CD4-positive, alpha-beta T cell (primary cell): ENCODE measurements around the gene TTC21A. TPM values are rescaled to one million over a fixed set of nuclear protein-coding genes. Genes with fewer than 3 reads are reported as not detected.
"Not testable (repeated sequence)": the region's sequence is repeated elsewhere in the genome, so short reads cannot be mapped to it uniquely, and the experiment has no call there.

Experiments used
- ATAC-seq: fragments of 200-7000 bp; cut with Tn5 transposase; one replicate; pipeline ENCODE4 v1.10.0; 2022; ENCODE audit warnings: mild to moderate bottlenecking; ENCODE audit not compliant: poor library complexity
- CTCF ChIA-PET: fragments of 350-600 bp; sonication (Branson Sonifier 250); formaldehyde crosslinking; loops from one replicate; lab custom pipeline; 2021; ENCODE audit warnings: antibody characterized with exemption, inconsistent platforms; lab: Charles Lee
- POLR2A ChIA-PET: fragments of 350-600 bp; sonication (Branson Sonifier 250); formaldehyde crosslinking; loops from one replicate; lab custom pipeline; 2021; ENCODE audit warnings: antibody characterized with exemption, inconsistent platforms; lab: Charles Lee
- DNase-seq, 14 experiments: peaks; one replicate each; pipeline ENCODE4 v3.0.0-alpha.2; 2013 to 2020; ENCODE audit warnings: mixed read lengths in 2 of 14
- H3K27ac ChIP-seq, 2 donors: one replicate each; pipeline versions ENCODE4 v1.5.1 to v1.7.0; 2013; ENCODE audit warnings: low read length in 2 of 2, low read depth in 1 of 2, mild to moderate bottlenecking in 1 of 2
- H3K27me3 ChIP-seq, 2 experiments: 1 replicate in 1 of 2; 2 replicates in 1 of 2; pipeline versions ENCODE4 v1.6.1 to v1.7.0; 2013; ENCODE audit warnings: low read length in 2 of 2, control low read depth in 1 of 2, mild to moderate bottlenecking in 1 of 2, moderate library complexity in 1 of 2; ENCODE audit not compliant: insufficient read depth in 2 of 2, control insufficient read depth in 1 of 2
- H3K36me3 ChIP-seq: one replicate; pipeline ENCODE4 v1.6.1; 2013; ENCODE audit warnings: low read length, control low read depth; ENCODE audit not compliant: insufficient read depth
- H3K4me1 ChIP-seq: one replicate; pipeline ENCODE4 v1.6.1; 2013; ENCODE audit warnings: low read length, control low read depth; ENCODE audit not compliant: insufficient read depth
- H3K4me3 ChIP-seq: one replicate; pipeline ENCODE4 v1.5.1; 2013; ENCODE audit warnings: mild to moderate bottlenecking, low read length, moderate library complexity
- H3K9me3 ChIP-seq, 2 experiments: 1 replicate in 1 of 2; 2 replicates in 1 of 2; pipeline versions ENCODE4 v1.6.1 to v1.7.0; 2013; ENCODE audit warnings: low read length in 2 of 2, mild to moderate bottlenecking in 2 of 2, control low read depth in 1 of 2, moderate library complexity in 1 of 2; ENCODE audit not compliant: control insufficient read depth in 1 of 2, insufficient read depth in 1 of 2
- H3K27ac Mint-ChIP-seq: one replicate; pipeline ENCODE4 v1.8.0; 2020; ENCODE audit warnings: mixed read lengths
- H3K27me3 Mint-ChIP-seq: one replicate; pipeline ENCODE4 v1.8.0; 2021; ENCODE audit warnings: mixed read lengths
- H3K36me3 Mint-ChIP-seq: one replicate; pipeline ENCODE4 v1.8.0; 2021; ENCODE audit warnings: low read depth, mixed read lengths
- H3K4me1 Mint-ChIP-seq: one replicate; pipeline ENCODE4 v1.8.0; 2021; ENCODE audit warnings: low read depth, mixed read lengths
- H3K4me3 Mint-ChIP-seq: one replicate; pipeline ENCODE4 v1.8.0; 2020; ENCODE audit warnings: mild to moderate bottlenecking, mixed read lengths
- H3K9me3 Mint-ChIP-seq: one replicate; pipeline ENCODE4 v1.8.0; 2020; ENCODE audit warnings: mixed read lengths
- CTCF ChIP-seq: fragments of 200-600 bp; IDR thresholded peaks from one replicate; pipeline ENCODE4 v1.8.0; 2022; ENCODE audit warnings: antibody characterized with exemption, mild to moderate bottlenecking
- intact Hi-C, 2 experiments: fragments of 100-400 bp; cut with DNase I in 1 of 2; cut with micrococcal nuclease in 1 of 2; formaldehyde crosslinking; loops; one replicate each; pipeline versions ENCODE4 v1.15.1 to v1.9.0; 2023 to 2025; cut with DNase I, micrococcal nuclease
- polyA plus RNA-seq, 2 donors: library from polyadenylated mRNA; unstranded; fragments of 120-200 nt; gene quantifications; one replicate each; pipeline ENCODE4 v1.2.1, GENCODE V29; 2013
- total RNA-seq, 174 experiments: library from RNA in 2 of 174; stranded (reverse) in 2 of 174; gene quantifications; one replicate each; pipeline ENCODE4 v1.2.3 and lab custom pipeline; 2021 to 2026

The TTC21A gene
- total RNA-seq (1 to 10 TPM; 4.1 to 5.2 TPM), total RNA-seq (lab: John Stamatoyannopoulos, UW) (0.47 to 19.4 (median 3.2) reads per million in 172 experiments)
- polyA plus RNA-seq (2013, experiment 1 of 2) = 2.0 TPM
- 8.3 TPM for polyA plus RNA-seq (2013, experiment 2 of 2)

- Mint-ChIP-seq H3K9me3 (no peaks in the 10 kb centered on the region), H3K27me3 (no peaks in the 10 kb centered on the region), H3K4me3 (peak within 1 kb of the TSS; percentile 97), H3K4me1 (peaks cover 50% of the 10 kb centered on the region), H3K27ac (peak within 1 kb of the TSS; percentile 81), H3K36me3 (peaks cover 10% of the 10 kb centered on the region)
- Histone ChIP-seq H3K4me3 (peak within 1 kb of the TSS; percentile 96), H3K36me3 (peaks cover 2% of the 10 kb centered on the region), H3K9me3 (no peaks in the 10 kb centered on the region), H3K4me1 (peaks cover 54% of the 10 kb centered on the region), H3K27ac (peak within 1 kb of the TSS; percentile 56 to 57), H3K27me3 (no peaks in the 10 kb centered on the region)
- TF ChIP-seq CTCF = no peak
- intact Hi-C loops = loop anchor here in 1 of 2 experiments (2.0 to 5.0 kb wide), 2 partner anchors 75 to 275 kb away; partner anchors contain the start of gene SLC25A38
- ATAC-seq (peak; percentile 71), DNase-seq (peak in 13 of 14 experiments; percentile 33 to 84 (median 62))
- POLR2A ChIA-PET = interaction anchor here (0.5 to 2.2 kb wide), 5 partner anchors 9 to 181 kb away, joined by 3 to 10 read pairs (median 4); no protein-coding TSS in a partner anchor
- CTCF ChIA-PET = interaction anchor here (1.0 to 2.3 kb wide), 3 partner anchors 19 to 181 kb away, joined by 3 to 9 read pairs (median 4); no protein-coding TSS in a partner anchor
Measured at GRCh38 chr3:39107388-39108199, at the start of gene TTC21A, which contains the start of gene GORASP1. TTC21A (plus strand) TSS chr3:39107680; CDS start chr3:39107838, 158 bp downstream. GORASP1 (minus strand) TSS chr3:39107627; CDS start chr3:39107541, 86 bp downstream.

- H3K27me3 ChIP-seq, H3K27me3 Mint-ChIP-seq, DNase-seq, CTCF ChIA-PET, H3K4me3 ChIP-seq, intact Hi-C loops, H3K27ac Mint-ChIP-seq, H3K9me3 Mint-ChIP-seq, H3K9me3 ChIP-seq, POLR2A ChIA-PET, ATAC-seq, H3K4me1 ChIP-seq, H3K4me3 Mint-ChIP-seq, H3K27ac ChIP-seq: not testable (repeated sequence)
- H3K36me3 ChIP-seq = peaks cover 29% of the 10 kb centered on the region
- H3K4me1 Mint-ChIP-seq = peaks cover 63% of the 10 kb centered on the region
- H3K36me3 Mint-ChIP-seq = peaks cover 59% of the 10 kb centered on the region
Measured at GRCh38 chr3:39061228-39061627, 46.3 kb upstream of the TTC21A start.

- no peaks in the 10 kb centered on the region for H3K27me3 ChIP-seq
- no peaks in the 10 kb centered on the region for H3K9me3 ChIP-seq
- ATAC-seq (no peak), DNase-seq (no peak)
- ChIA-PET POLR2A (no interaction called here), CTCF (no interaction called here)
- no peak overlapping the region for H3K4me3 Mint-ChIP-seq
- peaks cover 2% of the 10 kb centered on the region for H3K9me3 Mint-ChIP-seq
- no peak overlapping the region for H3K27ac Mint-ChIP-seq
- H3K4me1 ChIP-seq = peaks cover 3% of the 10 kb centered on the region
- H3K4me3 ChIP-seq = no peak overlapping the region
- H3K36me3 ChIP-seq = peaks cover 39% of the 10 kb centered on the region
- no peaks in the 10 kb centered on the region for H3K27me3 Mint-ChIP-seq
- H3K27ac ChIP-seq = no peak overlapping the region
- peaks cover 61% of the 10 kb centered on the region for H3K36me3 Mint-ChIP-seq
- intact Hi-C loops = no loop called here
- peaks cover 53% of the 10 kb centered on the region for H3K4me1 Mint-ChIP-seq
- TF ChIP-seq CTCF = no peak
Measured at GRCh38 chr3:39062180-39062579, 45.3 kb upstream of the TTC21A start.
